Prostate gland (tissue), 2 donors: ENCODE results near the gene TRAPPC12.
"Not testable (repeated sequence)": the region's sequence is repeated elsewhere in the genome, so short reads cannot be mapped to it uniquely, and the experiment has no call there.

Experiments used
- POLR2A ChIP-seq: fragments of 450-650 bp; IDR thresholded peaks from one replicate; pipeline ENCODE4 v1.6.1; 2016; ENCODE audit warnings: antibody characterized with exemption, mild to moderate bottlenecking
- TF ChIP-seq, protein P1 (sequence below), 4 experiments: fragments of 200-600 bp in 2 of 4; fragments of 450-650 bp in 2 of 4; sonication (generic) in 2 of 4; IDR thresholded peaks; 1 replicate in 3 of 4; 2 replicates in 1 of 4; pipeline ENCODE4 v1.5.1; 2016 to 2019; ENCODE audit warnings: antibody characterized with exemption in 4 of 4, mild to moderate bottlenecking in 2 of 4, moderate library complexity in 2 of 4

DNA sequence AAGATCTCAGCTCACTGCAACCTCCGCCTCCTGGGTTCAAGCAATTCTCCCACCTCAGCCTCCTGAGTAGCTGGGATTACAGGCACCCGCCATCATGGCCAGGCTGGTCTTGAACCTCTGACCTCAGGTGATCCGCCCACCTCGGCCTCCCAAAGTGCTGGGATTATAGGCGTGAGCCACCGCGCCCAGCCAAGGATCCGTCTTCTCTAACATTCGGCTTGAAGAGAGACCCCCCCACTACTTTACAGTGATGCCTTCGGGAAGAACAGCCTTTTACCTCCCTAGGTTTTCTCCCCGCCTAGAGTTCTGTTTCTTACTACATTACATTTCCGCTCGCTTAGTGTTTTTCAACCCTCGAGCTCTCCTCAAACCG, 117.2 kb downstream of the TRAPPC12 start:
- TF ChIP-seq, protein P1, sequence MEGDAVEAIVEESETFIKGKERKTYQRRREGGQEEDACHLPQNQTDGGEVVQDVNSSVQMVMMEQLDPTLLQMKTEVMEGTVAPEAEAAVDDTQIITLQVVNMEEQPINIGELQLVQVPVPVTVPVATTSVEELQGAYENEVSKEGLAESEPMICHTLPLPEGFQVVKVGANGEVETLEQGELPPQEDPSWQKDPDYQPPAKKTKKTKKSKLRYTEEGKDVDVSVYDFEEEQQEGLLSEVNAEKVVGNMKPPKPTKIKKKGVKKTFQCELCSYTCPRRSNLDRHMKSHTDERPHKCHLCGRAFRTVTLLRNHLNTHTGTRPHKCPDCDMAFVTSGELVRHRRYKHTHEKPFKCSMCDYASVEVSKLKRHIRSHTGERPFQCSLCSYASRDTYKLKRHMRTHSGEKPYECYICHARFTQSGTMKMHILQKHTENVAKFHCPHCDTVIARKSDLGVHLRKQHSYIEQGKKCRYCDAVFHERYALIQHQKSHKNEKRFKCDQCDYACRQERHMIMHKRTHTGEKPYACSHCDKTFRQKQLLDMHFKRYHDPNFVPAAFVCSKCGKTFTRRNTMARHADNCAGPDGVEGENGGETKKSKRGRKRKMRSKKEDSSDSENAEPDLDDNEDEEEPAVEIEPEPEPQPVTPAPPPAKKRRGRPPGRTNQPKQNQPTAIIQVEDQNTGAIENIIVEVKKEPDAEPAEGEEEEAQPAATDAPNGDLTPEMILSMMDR (IDR thresholded peaks at IDR 0.05) = not testable (repeated sequence)
- not testable (repeated sequence) for TF ChIP-seq POLR2A
